Activated T-cell treated with anti-CD3 and anti-CD28 coated beads, Interleukin-2, amount 50 U/mL, for 72 hours (primary cell): Measurements from ENCODE around the gene CABP1. TPM values are rescaled to one million over a fixed set of nuclear protein-coding genes. Genes with fewer than 3 reads are reported as not detected.
"Not testable (repeated sequence)": the region's sequence is repeated elsewhere in the genome, so short reads cannot be mapped to it uniquely, and the experiment has no call there.

Source experiments
- ATAC-seq, 2 donors: fragments of 150-1000 bp; cut with Tn5 transposase; replicated peaks in 1 of 2; 2 replicates each; pipeline ENCODE4 v1.10.0; 2021; ENCODE audit warnings: moderate library complexity in 2 of 2, mild to moderate bottlenecking in 1 of 2
- DNase-seq, 2 donors: peaks; one replicate each; pipeline ENCODE4 v3.0.0; 2021 to 2022; ENCODE audit warnings: mixed read lengths in 1 of 2
- H3K27ac Mint-ChIP-seq: one replicate; pipeline ENCODE4 v1.8.0; 2022; ENCODE audit warnings: mild to moderate bottlenecking, moderate library complexity, mixed read lengths
- H3K27me3 Mint-ChIP-seq: one replicate; pipeline ENCODE4 v1.8.0; 2022; ENCODE audit warnings: low read depth, mixed read lengths
- H3K36me3 Mint-ChIP-seq, 2 donors: one replicate each; pipeline ENCODE4 v1.8.0; 2022; ENCODE audit warnings: mixed read lengths in 2 of 2, mild to moderate bottlenecking in 1 of 2; ENCODE audit not compliant: insufficient read depth in 2 of 2
- H3K4me1 Mint-ChIP-seq: one replicate; pipeline ENCODE4 v1.8.0; 2022; ENCODE audit warnings: low read depth, mixed read lengths
- H3K4me3 Mint-ChIP-seq, 2 donors: one replicate each; pipeline ENCODE4 v1.8.0; 2022; ENCODE audit warnings: mild to moderate bottlenecking in 2 of 2, mixed read lengths in 2 of 2, moderate library complexity in 2 of 2
- H3K9me3 Mint-ChIP-seq, 2 donors: one replicate each; pipeline ENCODE4 v1.8.0; 2022; ENCODE audit warnings: mixed read lengths in 2 of 2
- total RNA-seq, 2 donors: library from RNA; stranded (reverse); gene quantifications; one replicate each; pipeline ENCODE4 v1.2.3, GENCODE V29; 2022

Gene CABP1
- total RNA-seq, 2 donors from 2014 or later = 1.2 TPM; not detected in 1

- Mint-ChIP-seq H3K4me3 (no peak overlapping the region), H3K4me1 (no peaks in the 10 kb centered on the region), H3K27ac (no peak overlapping the region), H3K36me3 (no peaks in the 10 kb centered on the region), H3K9me3 (no peaks in the 10 kb centered on the region), H3K27me3 (no peaks in the 10 kb centered on the region)
- ATAC-seq (no peak), DNase-seq (no peak)
Measured at GRCh38 chr12:120663741-120664140, 23.3 kb downstream of the CABP1 start.

- Mint-ChIP-seq H3K4me3 (no peak overlapping the region), H3K9me3 (no peaks in the 10 kb centered on the region), H3K27me3 (no peaks in the 10 kb centered on the region), H3K4me1 (no peaks in the 10 kb centered on the region), H3K36me3 (no peaks in the 10 kb centered on the region), H3K27ac (no peak overlapping the region)
- DNase-seq (no peak), ATAC-seq (no peak)
Measured at GRCh38 chr12:120666571-120667390, 26.4 kb downstream of the CABP1 start.

GRCh38 chr12:120668091-120668867 lies 27.9 kb downstream of the CABP1 start:
- ATAC-seq (no peak), DNase-seq (no peak)
- Mint-ChIP-seq H3K9me3 (no peaks in the 10 kb centered on the region), H3K4me1 (no peaks in the 10 kb centered on the region), H3K4me3 (no peak overlapping the region), H3K36me3 (no peaks in the 10 kb centered on the region), H3K27me3 (no peaks in the 10 kb centered on the region), H3K27ac (no peak overlapping the region)

- H3K4me3 Mint-ChIP-seq = no peak overlapping the region
- no peak for ATAC-seq
- no peak overlapping the region for H3K27ac Mint-ChIP-seq
- no peaks in the 10 kb centered on the region for H3K4me1 Mint-ChIP-seq
- H3K27me3 Mint-ChIP-seq = no peaks in the 10 kb centered on the region
- H3K9me3 Mint-ChIP-seq = no peaks in the 10 kb centered on the region
- H3K36me3 Mint-ChIP-seq = no peaks in the 10 kb centered on the region
- no peak for DNase-seq
Measured at GRCh38 chr12:120668868-120669840, 28.7 kb downstream of the CABP1 start.

- ATAC-seq, H3K27me3 Mint-ChIP-seq, H3K4me1 Mint-ChIP-seq, H3K9me3 Mint-ChIP-seq, H3K27ac Mint-ChIP-seq, H3K36me3 Mint-ChIP-seq, DNase-seq, H3K4me3 Mint-ChIP-seq: not testable (repeated sequence)
Measured at GRCh38 chr12:120670237-120670636, 29.8 kb downstream of the CABP1 start.

GRCh38 chr12:120670667-120671066 lies 30.2 kb downstream of the CABP1 start:
- Mint-ChIP-seq H3K27me3 (peaks cover 7% of the 10 kb centered on the region), H3K36me3 (no peaks in the 10 kb centered on the region), H3K4me3 (no peak overlapping the region), H3K27ac (no peak overlapping the region), H3K4me1 (no peaks in the 10 kb centered on the region), H3K9me3 (no peaks in the 10 kb centered on the region)
- DNase-seq = no peak
- ATAC-seq = no peak

- Mint-ChIP-seq H3K27me3 (peaks cover 7% of the 10 kb centered on the region), H3K27ac (no peak overlapping the region), H3K9me3 (no peaks in the 10 kb centered on the region), H3K36me3 (no peaks in the 10 kb centered on the region), H3K4me3 (no peak overlapping the region), H3K4me1 (peaks cover 13% of the 10 kb centered on the region)
- ATAC-seq (no peak), DNase-seq (no peak)
Measured at GRCh38 chr12:120674097-120674636, 33.7 kb downstream of the CABP1 start.

GRCh38 chr12:120677765-120678473 lies 37.5 kb downstream of the CABP1 start:
- peaks cover 13% of the 10 kb centered on the region for H3K4me1 Mint-ChIP-seq
- DNase-seq (peak; percentile 24 to 33), ATAC-seq (peak; percentile 82 to 90)
- no peaks in the 10 kb centered on the region for H3K36me3 Mint-ChIP-seq
- H3K27ac Mint-ChIP-seq = no peak overlapping the region
- H3K4me3 Mint-ChIP-seq = peak overlapping the region; percentile 16 to 47
- H3K27me3 Mint-ChIP-seq = peaks cover 7% of the 10 kb centered on the region
- H3K9me3 Mint-ChIP-seq = no peaks in the 10 kb centered on the region

- Mint-ChIP-seq H3K9me3 (no peaks in the 10 kb centered on the region), H3K36me3 (no peaks in the 10 kb centered on the region), H3K4me1 (peaks cover 13% of the 10 kb centered on the region), H3K27ac (no peak overlapping the region), H3K4me3 (no peak overlapping the region), H3K27me3 (peaks cover 7% of the 10 kb centered on the region)
- ATAC-seq = peak in 1 of 2 donors; percentile 39
- DNase-seq = no peak
Measured at GRCh38 chr12:120678572-120678971, 38.1 kb downstream of the CABP1 start.

- no peak overlapping the region for H3K4me3 Mint-ChIP-seq
- H3K9me3 Mint-ChIP-seq = no peaks in the 10 kb centered on the region
- H3K27ac Mint-ChIP-seq = no peak overlapping the region
- no peak for ATAC-seq
- H3K4me1 Mint-ChIP-seq = peaks cover 26% of the 10 kb centered on the region
- no peak for DNase-seq
- H3K36me3 Mint-ChIP-seq = no peaks in the 10 kb centered on the region
- H3K27me3 Mint-ChIP-seq = peaks cover 4% of the 10 kb centered on the region
Measured at GRCh38 chr12:120680165-120680738, 39.8 kb downstream of the CABP1 start.

GRCh38 chr12:120684523-120684932 lies 44.1 kb downstream of the CABP1 start:
- Mint-ChIP-seq H3K27me3 (no peaks in the 10 kb centered on the region), H3K4me3 (peak overlapping the region; percentile 53 to 89), H3K9me3 (no peaks in the 10 kb centered on the region), H3K36me3 (peaks cover 0 to 2% of the 10 kb centered on the region in 2 donors), H3K4me1 (peaks cover 35% of the 10 kb centered on the region), H3K27ac (no peak overlapping the region)
- ATAC-seq = peak in 1 of 2 donors; percentile 6
- DNase-seq = peak; percentile 25 to 26

- DNase-seq (no peak), ATAC-seq (no peak)
- peak overlapping the region; percentile 68 for H3K27ac Mint-ChIP-seq
- H3K4me1 Mint-ChIP-seq = peaks cover 42% of the 10 kb centered on the region
- no peaks in the 10 kb centered on the region for H3K27me3 Mint-ChIP-seq
- no peaks in the 10 kb centered on the region for H3K9me3 Mint-ChIP-seq
- H3K36me3 Mint-ChIP-seq = peaks cover 0 to 2% of the 10 kb centered on the region in 2 donors
- peak overlapping the region; percentile 89 to 90 for H3K4me3 Mint-ChIP-seq
Measured at GRCh38 chr12:120685522-120685921, 45.1 kb downstream of the CABP1 start.
